Choroid plexus epithelial cell (primary cell): ENCODE measurements around the gene KCNMB2.

Experiments used
- DNase-seq: peaks from one replicate; pipeline ENCODE4 v3.0.0-alpha.2; 2010; ENCODE audit warnings: low read depth
- H3K4me3 ChIP-seq: 2 replicates; pipeline ENCODE4 v1.5.1; 2011; ENCODE audit warnings: low read depth, mild to moderate bottlenecking, control low read depth, low read length, moderate library complexity
- CTCF ChIP-seq: conservative IDR thresholded peaks from 2 replicates; pipeline ENCODE4 v1.5.1; 2011; ENCODE audit warnings: low read depth, mild to moderate bottlenecking, control low read depth, inconsistent platforms, low read length, moderate library complexity

The KCNMB2 gene

GRCh38 chr3:178748874-178749273, 212.6 kb downstream of the KCNMB2 start:
- TF ChIP-seq CTCF: no peak
- H3K4me3 ChIP-seq: no peak overlapping the region
- no peak for DNase-seq

- DNase-seq: no peak
- H3K4me3 ChIP-seq: no peak overlapping the region
- TF ChIP-seq CTCF: no peak
These were observed 213.2 kb downstream of the KCNMB2 start for GRCh38 chr3:178749471-178749870.

GRCh38 chr3:178750639-178751300, 214.5 kb downstream of the KCNMB2 start:
- DNase-seq: no peak

GRCh38 chr3:178752843-178753242, 216.6 kb downstream of the KCNMB2 start:
- DNase-seq: no peak
- no peak for TF ChIP-seq CTCF
- H3K4me3 ChIP-seq: no peak overlapping the region

More at GRCh38 chr3:178750639-178751300, 214.5 kb downstream of the KCNMB2 start:
- no peak for TF ChIP-seq CTCF
- no peak overlapping the region for H3K4me3 ChIP-seq

GRCh38 chr3:178754852-178755510, 218.7 kb downstream of the KCNMB2 start:
- TF ChIP-seq CTCF: no peak
- no peak overlapping the region for H3K4me3 ChIP-seq
- no peak for DNase-seq

GRCh38 chr3:178761024-178761423, 224.8 kb downstream of the KCNMB2 start:
- no peak for TF ChIP-seq CTCF
- no peak for DNase-seq
- H3K4me3 ChIP-seq: no peak overlapping the region

- no peak for TF ChIP-seq CTCF
- H3K4me3 ChIP-seq: no peak overlapping the region
- DNase-seq: no peak
These were observed 225.2 kb downstream of the KCNMB2 start for GRCh38 chr3:178761461-178761860.
